Large intestine (tissue), 3 donors: ENCODE measurements around the gene BRMS1L. TPM values are rescaled to one million over a fixed set of nuclear protein-coding genes. Genes with fewer than 3 reads are reported as not detected.

Experiments
- DNase-seq, 2 donors: peaks; one replicate each; pipeline versions ENCODE4 v3.0.0 to v3.0.0-alpha.2; 2013
- H3K27ac ChIP-seq: one replicate; pipeline ENCODE4 v1.5.1; 2013; ENCODE audit warnings: low read length
- H3K27me3 ChIP-seq: 2 replicates; pipeline ENCODE4 v1.6.1; 2013; ENCODE audit warnings: low read length; ENCODE audit not compliant: control insufficient read depth, insufficient read depth
- H3K36me3 ChIP-seq: 2 replicates; pipeline ENCODE4 v1.6.1; 2013; ENCODE audit warnings: low read length; ENCODE audit not compliant: control insufficient read depth, insufficient read depth
- H3K4me1 ChIP-seq: one replicate; pipeline ENCODE4 v1.6.1; 2013; ENCODE audit warnings: low read length; ENCODE audit not compliant: control insufficient read depth, insufficient read depth
- H3K4me3 ChIP-seq: one replicate; pipeline ENCODE4 v1.5.1; 2013; ENCODE audit warnings: low read length
- H3K9me3 ChIP-seq: one replicate; pipeline ENCODE4 v1.6.1; 2013; ENCODE audit warnings: mild to moderate bottlenecking, low read depth, low read length, moderate library complexity; ENCODE audit not compliant: control insufficient read depth
- whole genome bisulfite sequencing: methylation state at CpG from one replicate; pipeline ENCODE4 v1.1.5; 2013; ENCODE audit warnings: low lambda C conversion rate; ENCODE audit not compliant: insufficient coverage; 5-methylcytosine and 5-hydroxymethylcytosine counted together
- polyA plus RNA-seq: library from polyadenylated mRNA; unstranded; fragments of 120-200 nt; gene quantifications from one replicate; pipeline ENCODE4 v1.2.1, GENCODE V29; 2013

BRMS1L gene
- polyA plus RNA-seq, 1 donor = 11.9 TPM

GRCh38 chr14:35895256-35895655 lies 69.1 kb downstream of the BRMS1L start:
- H3K27ac ChIP-seq = no peak overlapping the region
- no peak for DNase-seq
- no peaks in the 10 kb centered on the region for H3K4me1 ChIP-seq
- H3K9me3 ChIP-seq = peaks cover 3% of the 10 kb centered on the region
- no peaks in the 10 kb centered on the region for H3K27me3 ChIP-seq
- no peaks in the 10 kb centered on the region for H3K36me3 ChIP-seq
- H3K4me3 ChIP-seq = no peak overlapping the region

GRCh38 chr14:35897616-35898111 lies 71.5 kb downstream of the BRMS1L start:
- H3K27ac ChIP-seq = no peak overlapping the region
- H3K4me1 ChIP-seq = no peaks in the 10 kb centered on the region
- no peaks in the 10 kb centered on the region for H3K27me3 ChIP-seq
- H3K9me3 ChIP-seq = peaks cover 3% of the 10 kb centered on the region
- DNase-seq = no peak
- no peaks in the 10 kb centered on the region for H3K36me3 ChIP-seq
- H3K4me3 ChIP-seq = no peak overlapping the region
- WGBS = no CpG with 5 or more reads among the region's 4 CpGs

GRCh38 chr14:35898217-35898775 lies 72.2 kb downstream of the BRMS1L start:
- Histone ChIP-seq H3K4me1 (no peaks in the 10 kb centered on the region), H3K36me3 (no peaks in the 10 kb centered on the region), H3K9me3 (peaks cover 3% of the 10 kb centered on the region), H3K4me3 (no peak overlapping the region), H3K27me3 (no peaks in the 10 kb centered on the region), H3K27ac (no peak overlapping the region)
- DNase-seq = no peak
- 60% methylated on average over 1 of the region's 4 CpGs for WGBS

- no CpG with 5 or more reads among the region's 3 CpGs for WGBS
- H3K4me3 ChIP-seq = no peak overlapping the region
- no peaks in the 10 kb centered on the region for H3K4me1 ChIP-seq
- H3K27me3 ChIP-seq = no peaks in the 10 kb centered on the region
- no peaks in the 10 kb centered on the region for H3K36me3 ChIP-seq
- DNase-seq = no peak
- no peaks in the 10 kb centered on the region for H3K9me3 ChIP-seq
- no peak overlapping the region for H3K27ac ChIP-seq
These were observed 74.6 kb downstream of the BRMS1L start for GRCh38 chr14:35900741-35901140.

- no peak overlapping the region for H3K27ac ChIP-seq
- DNase-seq = peak; percentile 15 to 60
- WGBS = 100% methylated on average over 2 of the region's 4 CpGs
These were observed 83.5 kb downstream of the BRMS1L start for GRCh38 chr14:35909665-35910064.

GRCh38 chr14:35910191-35910590 lies 84.1 kb downstream of the BRMS1L start:
- Histone ChIP-seq H3K4me3 (no peak overlapping the region), H3K4me1 (no peaks in the 10 kb centered on the region), H3K9me3 (no peaks in the 10 kb centered on the region), H3K36me3 (no peaks in the 10 kb centered on the region), H3K27ac (no peak overlapping the region), H3K27me3 (no peaks in the 10 kb centered on the region)
- DNase-seq = no peak
- no CpG with 5 or more reads among the region's 4 CpGs for WGBS

More at GRCh38 chr14:35909665-35910064, 83.5 kb downstream of the BRMS1L start:
- Histone ChIP-seq H3K9me3 (no peaks in the 10 kb centered on the region), H3K4me1 (no peaks in the 10 kb centered on the region), H3K27me3 (no peaks in the 10 kb centered on the region), H3K4me3 (no peak overlapping the region), H3K36me3 (no peaks in the 10 kb centered on the region)

GRCh38 chr14:35911097-35911496 lies 85.0 kb downstream of the BRMS1L start:
- Histone ChIP-seq H3K9me3 (no peaks in the 10 kb centered on the region), H3K4me1 (no peaks in the 10 kb centered on the region), H3K36me3 (no peaks in the 10 kb centered on the region), H3K27ac (no peak overlapping the region), H3K4me3 (no peak overlapping the region), H3K27me3 (no peaks in the 10 kb centered on the region)
- WGBS = no CpG with 5 or more reads among the region's 4 CpGs
- DNase-seq = no peak

GRCh38 chr14:35915185-35915584 lies 89.0 kb downstream of the BRMS1L start:
- H3K4me3 ChIP-seq = no peak overlapping the region
- H3K27me3 ChIP-seq = no peaks in the 10 kb centered on the region
- no peak overlapping the region for H3K27ac ChIP-seq
- WGBS = no CpG with 5 or more reads among the region's 4 CpGs
- no peaks in the 10 kb centered on the region for H3K9me3 ChIP-seq
- no peak for DNase-seq
- H3K4me1 ChIP-seq = no peaks in the 10 kb centered on the region
- no peaks in the 10 kb centered on the region for H3K36me3 ChIP-seq

- 84% methylated on average over 1 of the region's 1 CpG for WGBS
- H3K9me3 ChIP-seq = no peaks in the 10 kb centered on the region
- H3K27ac ChIP-seq = no peak overlapping the region
- no peaks in the 10 kb centered on the region for H3K27me3 ChIP-seq
- no peak for DNase-seq
- no peaks in the 10 kb centered on the region for H3K36me3 ChIP-seq
- H3K4me1 ChIP-seq = no peaks in the 10 kb centered on the region
- no peak overlapping the region for H3K4me3 ChIP-seq
These were observed 89.6 kb downstream of the BRMS1L start for GRCh38 chr14:35915775-35916174.
